GM21515 (cell line): ENCODE measurements around the gene NEK9.
"Not testable (repeated sequence)": the region's sequence is repeated elsewhere in the genome, so short reads cannot be mapped to it uniquely, and the experiment has no call there.

ENCODE experiments used
- ATAC-seq: cut with Tn5 transposase; IDR thresholded peaks from one replicate; pipeline ENCODE4 v1.9.1; 2021; ENCODE audit not compliant: unreplicated experiment

The NEK9 gene

GRCh38 chr14:75068294-75069120, 58.3 kb downstream of the NEK9 start:
- no peak for ATAC-seq

DNA sequence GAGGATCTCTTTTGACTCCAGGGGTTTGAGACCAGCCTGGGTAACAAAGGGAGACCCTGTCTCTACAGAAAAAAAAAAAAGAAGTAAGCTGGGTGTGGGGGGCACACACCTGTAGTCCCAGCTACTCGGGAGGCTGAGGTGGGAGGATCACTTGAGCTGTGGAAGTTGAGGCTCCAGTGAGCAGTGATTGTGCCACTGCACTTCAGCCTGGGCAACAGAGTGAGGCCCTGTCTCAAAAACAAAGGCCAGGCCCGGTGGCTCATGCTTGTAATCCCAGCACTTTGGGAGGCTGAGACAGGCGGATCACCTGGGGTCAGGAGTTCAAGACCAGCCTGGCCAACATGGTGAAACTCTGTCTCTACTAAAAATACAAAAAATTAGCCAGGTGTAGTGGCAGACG, 59.1 kb downstream of the NEK9 start:
- not testable (repeated sequence) for ATAC-seq

- no peak for ATAC-seq
Observed at GRCh38 chr14:75067212-75067611, 59.6 kb downstream of the NEK9 start.

DNA sequence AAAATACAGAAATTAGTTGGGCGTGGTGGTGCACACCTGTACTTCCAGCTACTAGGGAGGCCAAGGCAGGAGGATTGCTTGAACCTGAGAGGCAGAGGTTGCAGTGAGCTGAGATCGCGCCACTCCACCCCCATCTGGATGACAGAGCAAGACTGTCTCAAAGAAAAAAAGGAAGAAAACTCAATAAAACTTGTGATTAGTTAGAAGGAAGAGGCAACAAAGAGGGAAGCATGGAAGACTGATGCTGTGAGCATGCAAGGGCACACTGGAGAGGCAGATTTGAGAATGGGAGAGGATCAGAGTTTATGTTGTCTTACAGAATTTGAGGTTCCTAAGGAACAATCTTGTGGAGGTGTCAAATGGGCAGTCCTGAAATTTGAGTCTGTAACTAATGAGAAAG, 60.2 kb downstream of the NEK9 start:
- no peak for ATAC-seq

DNA sequence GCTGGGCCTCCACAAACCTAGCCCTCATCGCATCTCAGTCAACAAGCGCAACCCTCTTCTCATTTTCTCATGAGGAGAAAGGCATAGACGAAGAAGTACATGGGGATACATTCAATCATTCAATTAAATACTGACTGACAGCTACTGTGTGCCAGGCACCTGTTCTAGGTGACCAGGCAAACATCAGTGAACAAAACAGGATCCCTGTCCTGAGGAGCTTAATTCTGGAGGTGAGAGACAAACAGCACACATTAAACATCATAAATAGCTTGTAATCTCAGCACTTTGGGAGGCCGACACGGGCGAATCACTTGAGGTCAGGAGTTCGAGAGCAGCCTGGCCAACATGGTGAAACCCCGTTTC, 62.7 kb downstream of the NEK9 start:
- ATAC-seq: no peak

- ATAC-seq: peak; percentile 94
Observed at GRCh38 chr14:75063491-75064204, 63.2 kb downstream of the NEK9 start, which contains the start of gene ACYP1. Gene ACYP1 (minus strand): TSS chr14:75064024. CDS start chr14:75063553, 471 bp downstream.

DNA sequence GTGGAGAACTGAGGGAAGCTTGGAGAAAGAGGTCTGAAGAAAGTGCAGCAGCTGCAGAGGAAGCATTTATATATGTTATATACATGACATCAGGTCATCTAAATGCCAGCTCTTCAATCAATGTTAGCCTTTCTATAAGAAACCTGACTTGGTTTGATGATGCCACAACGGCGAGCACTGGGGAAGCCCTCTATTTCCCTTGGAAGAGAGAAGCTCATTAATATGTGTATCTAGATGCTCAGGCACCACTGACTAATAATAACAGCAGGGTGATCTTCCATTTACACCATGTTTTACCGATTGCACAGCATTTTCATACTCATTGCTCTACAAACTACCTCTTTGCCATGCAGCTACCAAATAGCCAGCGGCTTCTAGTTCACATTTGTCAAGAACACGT, 63.8 kb downstream of the NEK9 start:
- no peak for ATAC-seq

GRCh38 chr14:75060420-75060819, 66.4 kb downstream of the NEK9 start:
- ATAC-seq: no peak

DNA sequence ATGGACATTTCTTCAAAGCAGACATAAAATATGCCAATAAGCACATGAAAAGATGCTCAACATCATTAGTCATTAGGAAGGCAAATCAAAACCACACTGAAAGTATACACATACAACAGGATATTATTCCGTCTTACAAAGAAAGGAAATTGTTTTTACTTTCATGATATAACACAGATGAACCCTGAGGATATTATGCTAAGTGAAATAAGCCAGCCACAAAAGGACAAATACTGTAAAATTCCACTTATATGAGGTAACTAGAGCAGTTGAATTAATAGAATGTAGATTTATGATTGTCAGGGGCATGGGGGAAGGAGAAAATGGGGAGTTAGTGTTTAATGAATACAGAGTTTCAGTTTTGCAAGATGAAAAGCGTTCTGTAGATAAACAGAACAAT, 67.2 kb downstream of the NEK9 start:
- no peak for ATAC-seq

GRCh38 chr14:75054421-75054820, 72.4 kb downstream of the NEK9 start:
- ATAC-seq: no peak

DNA sequence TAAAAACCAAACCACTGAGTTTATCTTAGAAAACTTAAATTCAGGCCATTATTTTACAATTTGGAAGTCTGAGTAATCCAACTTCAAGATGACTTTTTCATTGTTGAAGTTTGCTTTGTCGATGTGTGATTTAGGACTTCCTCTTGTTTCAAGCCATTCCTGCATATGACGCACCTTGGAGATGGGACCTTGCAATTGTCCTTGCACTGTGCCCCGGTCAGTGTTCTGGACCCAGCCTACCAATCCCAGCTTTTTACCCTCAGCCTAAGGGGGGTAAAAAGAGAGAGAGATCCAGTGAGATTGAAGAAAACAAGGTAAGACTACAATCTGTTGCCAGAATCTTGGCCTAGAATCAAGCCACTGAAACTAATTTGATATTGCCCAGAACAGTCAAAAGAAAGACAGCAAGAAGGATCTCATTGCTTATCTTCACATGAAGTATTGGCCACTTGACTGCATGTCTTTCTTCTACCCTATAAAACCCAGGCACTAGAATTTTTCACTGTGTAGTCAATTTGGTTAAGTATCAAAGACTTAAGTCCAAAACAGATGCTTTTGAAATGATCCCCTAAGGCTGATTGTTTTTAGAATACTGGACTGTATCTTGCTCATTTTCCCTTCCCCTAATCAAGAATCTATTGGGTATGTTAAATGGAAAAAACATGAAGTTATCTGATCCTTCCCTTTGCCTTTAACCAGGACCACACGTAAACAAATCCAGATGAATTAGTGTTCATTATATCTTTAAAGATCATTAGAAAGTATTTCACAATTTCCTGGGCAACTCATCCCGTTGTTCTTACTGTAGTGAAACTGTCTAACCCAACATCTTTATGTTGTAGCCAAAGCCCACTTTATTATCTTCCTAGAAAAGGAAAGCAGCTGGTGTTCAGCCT, 73.2 kb downstream of the NEK9 start:
- no peak for ATAC-seq

DNA sequence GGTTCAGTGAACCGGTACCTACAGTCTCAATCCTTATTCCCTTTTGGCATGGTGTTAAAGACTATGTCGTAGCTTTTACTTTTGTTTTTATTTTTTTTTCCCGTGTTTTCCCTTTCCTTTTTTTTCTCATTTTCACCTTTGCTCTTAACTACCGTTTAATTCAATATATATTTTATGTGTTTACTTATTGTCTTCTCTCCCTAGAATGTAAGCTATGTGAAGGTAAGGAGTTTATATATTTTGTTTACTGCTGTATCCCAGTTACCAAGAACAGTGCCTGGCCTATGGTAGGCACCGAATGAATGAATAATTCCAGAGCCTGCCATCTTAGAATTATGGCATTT, 75.3 kb downstream of the NEK9 start:
- ATAC-seq: no peak

DNA sequence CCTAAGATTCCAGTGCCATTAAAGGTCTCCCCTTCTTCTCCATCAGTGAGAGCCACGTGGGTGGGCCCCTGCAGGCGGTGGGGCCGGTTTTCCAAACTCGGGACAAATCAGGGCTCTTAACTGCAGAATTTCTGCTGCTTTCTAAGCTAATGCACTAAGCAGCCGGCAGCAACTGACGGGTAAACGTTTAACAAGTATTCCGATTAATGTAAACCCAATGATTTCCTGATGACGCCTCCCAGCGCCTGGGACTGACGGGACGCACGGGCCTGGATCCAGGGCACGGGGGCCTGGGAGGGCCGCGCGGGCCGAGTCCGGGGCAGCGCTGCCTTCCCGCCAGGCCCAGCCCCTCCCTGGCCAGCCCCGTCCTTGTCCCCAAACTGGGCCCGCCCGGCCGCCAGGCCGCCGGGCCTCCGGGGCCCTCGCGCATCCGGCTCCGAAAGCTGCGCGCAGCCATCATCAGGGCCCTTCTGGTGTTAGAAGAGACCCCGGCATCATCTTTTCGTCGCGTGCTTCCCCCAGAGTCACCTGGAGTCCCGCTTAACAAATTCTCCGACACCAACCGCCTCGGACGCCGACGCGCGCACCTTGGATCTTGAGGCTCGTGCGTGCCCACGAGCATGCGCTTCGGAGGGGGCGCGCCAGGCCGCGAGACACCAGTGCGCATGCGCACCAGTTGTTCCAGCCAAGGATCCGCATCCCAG, 75.8 kb downstream of the NEK9 start, which contains the start of gene MLH3:
TSS of gene MLH3 (minus strand) at position 616 of the 704 bp plus-strand sequence. CDS start 1,812 bp downstream, outside the sequence.
- ATAC-seq: peak; percentile 79

GRCh38 chr14:75049731-75050201, 77.1 kb downstream of the NEK9 start:
- no peak for ATAC-seq

DNA sequence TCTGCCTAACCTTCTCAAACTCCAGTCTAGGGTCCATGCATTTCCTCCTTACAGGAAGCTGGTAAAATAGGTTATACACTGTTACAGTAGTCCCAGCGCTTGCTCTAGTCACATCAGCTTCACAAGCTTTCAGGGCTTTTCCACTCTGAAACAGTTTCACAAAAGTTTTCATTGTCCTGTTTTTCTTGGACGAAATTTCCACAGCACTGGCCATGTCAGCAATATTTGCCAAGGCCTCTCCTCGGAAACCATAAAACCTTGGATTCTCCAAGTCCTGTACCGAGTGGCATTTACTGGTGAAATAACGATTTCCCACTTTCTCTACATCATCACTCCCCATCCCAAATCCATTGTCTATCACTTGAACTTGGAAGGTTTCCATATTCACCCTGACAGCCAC, 77.7 kb downstream of the NEK9 start:
- ATAC-seq: no peak

DNA sequence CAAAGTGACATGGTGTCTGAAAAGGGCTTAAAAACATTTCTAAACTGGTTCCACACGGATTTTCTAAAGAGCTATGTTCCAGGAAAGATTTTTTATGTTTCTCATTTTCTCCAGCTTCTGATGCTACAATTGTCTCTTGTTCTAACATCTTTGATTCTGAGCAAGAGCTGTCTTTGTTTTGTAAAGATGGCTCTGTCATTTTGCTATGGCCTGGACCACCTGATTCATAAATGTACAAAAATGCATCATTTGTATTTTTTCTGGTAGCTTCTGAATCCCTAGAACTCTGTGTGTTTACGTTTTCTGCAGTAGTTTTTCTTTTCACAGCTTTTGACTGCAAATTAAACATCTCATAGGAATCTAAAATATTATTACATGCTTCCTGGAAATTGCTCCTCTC, 78.7 kb downstream of the NEK9 start:
- ATAC-seq: no peak

GRCh38 chr14:75047506-75047905, 79.3 kb downstream of the NEK9 start:
- ATAC-seq: no peak

DNA sequence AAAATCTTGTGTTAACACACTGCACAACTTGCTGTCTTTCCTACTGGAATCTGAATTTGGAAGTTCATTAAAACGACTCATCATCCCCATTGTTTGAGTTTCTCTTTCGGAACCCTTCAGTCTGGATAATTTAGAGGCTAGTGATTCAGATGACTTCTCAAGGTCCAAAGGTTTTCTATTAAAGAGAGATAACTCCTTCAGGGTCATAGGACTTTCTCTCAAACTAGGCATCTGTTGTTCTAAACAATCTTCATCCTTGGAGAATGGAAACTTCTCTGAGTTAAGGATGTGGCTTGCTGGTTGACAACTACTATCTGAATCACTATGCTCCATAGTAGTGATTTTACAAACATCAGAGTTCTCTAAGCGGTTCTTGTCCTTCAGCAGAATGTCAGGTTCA, 79.9 kb downstream of the NEK9 start:
- no peak for ATAC-seq

DNA sequence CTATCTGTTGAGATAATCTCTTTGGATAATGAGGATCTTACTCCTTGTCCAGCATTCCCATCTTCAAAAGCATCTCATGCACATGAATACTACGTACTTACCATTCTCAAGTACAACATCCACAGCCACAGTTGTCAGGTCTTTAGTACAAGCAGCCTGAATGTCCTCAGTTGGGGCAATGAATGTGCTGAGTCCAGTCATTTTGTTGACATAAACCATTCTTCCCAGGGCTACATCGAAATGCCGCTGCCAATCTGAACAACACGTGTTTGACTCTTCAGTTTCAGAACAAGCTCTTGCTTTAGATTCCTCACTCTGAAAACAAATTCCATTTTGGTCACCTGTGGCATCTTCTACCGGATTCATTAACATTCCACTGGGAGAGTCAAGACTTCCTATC, 80.6 kb downstream of the NEK9 start:
- no peak for ATAC-seq

GRCh38 chr14:75044752-75045151, 82.1 kb downstream of the NEK9 start:
- no peak for ATAC-seq

GRCh38 chr14:75044322-75044721, 82.5 kb downstream of the NEK9 start:
- no peak for ATAC-seq
